GM20000 (cell line): ENCODE data around the gene ZCCHC14.
A peak's percentile ranks its signal among the peaks of the same experiment; 100 is the strongest.

Experiments
- DNase-seq: peaks from one replicate; pipeline ENCODE4 v3.0.0; 2012; ENCODE audit warnings: low spot score
- CTCF ChIP-seq: IDR thresholded peaks from 2 replicates; pipeline ENCODE4 v1.5.1; 2012; ENCODE audit warnings: mild to moderate bottlenecking, control low read depth; ENCODE audit errors: extremely low read depth, missing control alignments

ZCCHC14 gene

DNA sequence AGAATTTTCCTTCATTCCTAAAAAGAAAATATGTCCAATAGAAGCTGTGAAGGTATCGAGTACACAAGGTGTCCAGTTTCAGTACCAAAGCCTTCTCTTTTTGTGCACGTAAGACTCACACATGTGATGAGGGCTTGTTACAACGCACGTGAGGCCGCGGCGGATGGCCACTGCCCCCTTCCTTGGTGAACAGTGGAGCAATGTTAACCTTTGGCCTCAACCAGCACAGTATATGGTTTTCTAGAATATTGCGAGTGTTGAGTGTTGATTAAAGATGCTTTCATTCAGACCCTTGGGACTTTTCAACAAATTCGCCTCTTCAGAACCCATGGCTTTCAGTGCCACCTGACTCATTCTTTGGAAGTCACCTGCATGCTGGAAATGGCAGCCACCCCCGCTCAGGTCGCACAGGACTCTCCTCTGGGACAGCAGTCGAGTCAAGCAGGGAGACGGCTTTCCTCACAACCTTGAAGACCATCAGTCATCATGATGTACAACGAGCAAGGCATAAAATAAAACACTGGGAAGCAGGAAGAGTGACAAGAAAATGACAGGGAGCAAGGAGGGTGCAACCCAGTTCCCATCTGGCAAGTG lies 86.2 kb downstream of the ZCCHC14 start:
- no peak for TF ChIP-seq CTCF

GRCh38 chr16:87404764-87405625 lies 87.8 kb downstream of the ZCCHC14 start:
- DNase-seq = no peak
- no peak for TF ChIP-seq CTCF

More for the DNA sequence above, 86.2 kb downstream of the ZCCHC14 start:
- no peak for DNase-seq

GRCh38 chr16:87395181-87395842 lies 97.5 kb downstream of the ZCCHC14 start:
- TF ChIP-seq CTCF = no peak
- no peak for DNase-seq

DNA sequence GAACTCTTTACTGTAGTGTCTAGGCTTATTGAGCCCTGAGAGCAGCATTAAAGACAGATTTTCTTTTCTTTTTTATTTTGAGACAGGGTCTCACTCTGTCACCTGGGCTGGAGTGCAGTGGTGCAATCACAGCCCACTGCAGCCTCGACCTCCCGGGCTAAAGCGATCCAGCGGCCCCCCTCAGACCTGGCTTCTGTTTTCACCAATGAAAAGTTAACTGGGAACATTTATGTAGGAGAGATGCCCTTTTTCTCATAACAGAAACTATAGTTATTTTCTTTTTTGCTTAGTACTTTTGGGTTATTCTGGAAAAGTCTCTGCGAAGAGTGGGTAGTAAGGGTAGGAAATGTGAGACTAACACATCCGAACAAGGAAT lies 99.2 kb downstream of the ZCCHC14 start:
- TF ChIP-seq CTCF = no peak
- no peak for DNase-seq

- DNase-seq = peak; percentile 49
- TF ChIP-seq CTCF = no peak
Observed at GRCh38 chr16:87392821-87393679, 99.8 kb downstream of the ZCCHC14 start.

- TF ChIP-seq CTCF = no peak
- peak; percentile 99 for DNase-seq
Observed at GRCh38 chr16:87391950-87392820, 100.6 kb downstream of the ZCCHC14 start, which contains the start of gene MAP1LC3B. Gene MAP1LC3B, plus strand, starts transcription at chr16:87392336. Its CDS starts 92 bp downstream, at chr16:87392428.
